PC-9 (cell line): ENCODE results near the gene ADAMTS2.

Experiments used
- CTCF ChIP-seq: fragments of 200-600 bp; sonication (generic); conservative IDR thresholded peaks from 2 replicates; pipeline ENCODE4 v1.6.1; 2017; ENCODE audit warnings: mixed run types, antibody characterized with exemption, mild to moderate bottlenecking, moderate library complexity
- EZH2 ChIP-seq: fragments of 200-600 bp; sonication (generic); IDR thresholded peaks from 2 replicates; pipeline ENCODE4 v1.8.0; 2017; ENCODE audit warnings: antibody characterized with exemption, low read depth

- TF ChIP-seq EZH2 = no peak
- no peak for TF ChIP-seq CTCF
Measured at GRCh38 chr5:179298181-179298993, 46.9 kb downstream of the ADAMTS2 start.
